Endothelial cell of hepatic sinusoid (primary cell): ENCODE measurements around the gene SNAI3.

Experiments used
- in situ Hi-C: cut with HindIII; loops from 2 replicates; pipeline ENCODE4 v1.10.0; 2017; ENCODE audit warnings: low sequenced_read_pairs

The SNAI3 gene

GRCh38 chr16:88636488-88637265 lies 49.6 kb downstream of the SNAI3 start:
- in situ Hi-C loops = no loop called here

- in situ Hi-C loops = no loop called here
Measured at GRCh38 chr16:88635671-88636319, 50.5 kb downstream of the SNAI3 start.

- in situ Hi-C loops = no loop called here
Measured at GRCh38 chr16:88634994-88635670, 51.2 kb downstream of the SNAI3 start.

- in situ Hi-C loops = no loop called here
Measured at GRCh38 chr16:88634141-88634993, 51.9 kb downstream of the SNAI3 start.

- in situ Hi-C loops = no loop called here
Measured at GRCh38 chr16:88633684-88634140, 52.6 kb downstream of the SNAI3 start.

GRCh38 chr16:88632587-88632930 lies 53.7 kb downstream of the SNAI3 start:
- in situ Hi-C loops = no loop called here

- in situ Hi-C loops = no loop called here
Measured at GRCh38 chr16:88631920-88632586, 54.3 kb downstream of the SNAI3 start.

GRCh38 chr16:88631384-88631783 lies 54.9 kb downstream of the SNAI3 start:
- in situ Hi-C loops = no loop called here

- in situ Hi-C loops = no loop called here
Measured at GRCh38 chr16:88630941-88631340, 55.4 kb downstream of the SNAI3 start.

- in situ Hi-C loops = no loop called here
Measured at GRCh38 chr16:88630433-88630832, 55.9 kb downstream of the SNAI3 start.

GRCh38 chr16:88629835-88630234 lies 56.5 kb downstream of the SNAI3 start:
- in situ Hi-C loops = loop anchor here (5.0 kb wide), 1 partner anchor 43 kb away; no protein-coding TSS in a partner anchor

GRCh38 chr16:88628512-88628974 lies 57.8 kb downstream of the SNAI3 start:
- in situ Hi-C loops = loop anchor here (5.0 kb wide), 1 partner anchor 41 kb away; no protein-coding TSS in a partner anchor
